ENCODE results near the gene GLYATL3. TPM values are rescaled to one million over a fixed set of nuclear protein-coding genes. Genes with fewer than 3 reads are reported as not detected.

Gene GLYATL3
- total and polyA plus RNA-seq, 2 of the 4 experiments (the other 2 are of a cell fraction), result not detected

DNA sequence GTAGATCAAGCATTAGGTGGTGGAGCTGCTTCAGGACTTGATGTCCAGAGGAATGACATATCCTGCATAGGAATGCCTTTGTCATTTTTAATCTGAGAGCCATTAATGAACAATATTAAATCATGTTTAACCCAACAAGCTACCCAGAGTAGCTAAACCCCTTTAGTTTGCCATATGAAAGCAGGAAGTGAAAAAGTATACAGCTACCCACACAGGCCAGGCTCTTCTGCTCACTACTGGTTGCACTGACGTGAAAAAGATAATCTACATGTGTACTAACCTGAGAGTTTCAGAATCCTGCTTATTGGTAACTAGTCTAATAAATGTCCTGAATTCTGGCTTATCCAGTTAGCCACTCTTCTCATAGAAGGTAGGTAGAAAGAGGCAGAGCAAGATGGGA lies 19.9 kb downstream of the GLYATL3 start:
- CTCF ChIA-PET, result interaction anchor here (1.5 kb wide), 1 partner anchor 12 kb away, joined by 10 read pairs; no protein-coding TSS in a partner anchor
- POLR2A ChIA-PET (ENCODE audit: unreplicated experiment), result no interaction called here
- no peak overlapping the region for H4K8ac ChIP-seq (ENCODE audit: low read depth in 2 of 2, low read length in 2 of 2)

More for the DNA sequence above, 19.9 kb downstream of the GLYATL3 start:
- no peaks in the 10 kb centered on the region for H3K36me3 ChIP-seq (ENCODE audit: control insufficient read depth, insufficient read depth, low read length)
- no peak overlapping the region for H3K56ac ChIP-seq (ENCODE audit: extremely low read depth, insufficient read depth, low read length)
- no peaks in the 10 kb centered on the region for H3K27me3 ChIP-seq (ENCODE audit: control insufficient read depth, insufficient read depth, low read length)
- H4K5ac ChIP-seq (ENCODE audit: low read depth, low read length), result no peak overlapping the region
- no peak overlapping the region for H2BK20ac ChIP-seq (ENCODE audit: low read depth, low read length)
- H2BK120ac ChIP-seq (ENCODE audit: low read depth, low read length), result no peak overlapping the region
- H3K4me1 ChIP-seq (ENCODE audit: control insufficient read depth, insufficient read depth, low read length), result no peaks in the 10 kb centered on the region
- ATAC-seq (ENCODE audit: low read depth) (no peak), DNase-seq (no peak)
- no peak overlapping the region for H2AK9ac ChIP-seq (replicated peaks; ENCODE audit: low read depth, low read length, poor library complexity)
- H3K23ac ChIP-seq (ENCODE audit: low read depth, low read length), result no peak overlapping the region
- BruUV-seq (replicated peaks), result no TSS peak
- H3K14ac ChIP-seq (replicated peaks; ENCODE audit: low read depth, low read length), result no peak overlapping the region
- no peak overlapping the region for H3K27ac ChIP-seq (ENCODE audit: insufficient read depth, low read length)
- intact Hi-C loops (cut with micrococcal nuclease), result no loop called here
- H3K9me1 ChIP-seq (ENCODE audit: insufficient read depth, low read length), result no peaks in the 10 kb centered on the region
- no peak overlapping the region for H2BK15ac ChIP-seq (ENCODE audit: low read depth, low read length)
- no peak overlapping the region for H3K4me3 ChIP-seq (ENCODE audit: insufficient read depth, low read depth, low read length)
- H3K9me3 ChIP-seq (ENCODE audit: control insufficient read depth, insufficient read depth, low read length), result no peaks in the 10 kb centered on the region
- no peak overlapping the region for H3K18ac ChIP-seq (ENCODE audit: low read depth, low read length)
- no peak overlapping the region for H3K9ac ChIP-seq (ENCODE audit: low read depth, low read length)
- in situ Hi-C loops (cut with MboI; ENCODE audit: low sequenced_read_pairs), result loop anchor here (10.0 kb wide), 1 partner anchor 85 kb away; no protein-coding TSS in a partner anchor
- no peak overlapping the region for H3K4ac ChIP-seq (ENCODE audit: low read depth, low read length)
- H2BK5ac ChIP-seq (ENCODE audit: low read depth, low read length, poor library complexity, severe bottlenecking), result no peak overlapping the region
- no peak overlapping the region for H2AFZ ChIP-seq (replicated peaks; ENCODE audit: low read length, poor library complexity)
- H3K79me1 ChIP-seq (ENCODE audit: low read depth in 1 of 2, low read length in 2 of 2), result no peaks in the 10 kb centered on the region
- no peak overlapping the region for H3K4me2 ChIP-seq (ENCODE audit: low read depth, low read length)
- H4K91ac ChIP-seq (ENCODE audit: insufficient read depth, low read depth, low read length), result no peak overlapping the region
- H4K20me1 ChIP-seq (ENCODE audit: insufficient read depth, low read length), result no peaks in the 10 kb centered on the region
- WGBS, 2 experiments (ENCODE audit: extremely low coverage in 2 of 2, insufficient read length in 1 of 2), result no CpG with 5 or more reads among the region's 1 CpG
- TF ChIP-seq RFX5 (IDR thresholded peaks at IDR 0.05; ENCODE audit: low read depth, low read length) (no peak), MAZ (IDR thresholded peaks at IDR 0.05; ENCODE audit: borderline replicate concordance, low read depth, low read length) (no peak), RAD21 (IDR thresholded peaks at IDR 0.05; ENCODE audit: low read length) (no peak), CEBPB (IDR thresholded peaks at IDR 0.05; ENCODE audit: low read depth, low read length) (no peak), CHD1 (IDR thresholded peaks at IDR 0.05; ENCODE audit: low read depth, low read length) (no peak), FOS (IDR thresholded peaks at IDR 0.05; ENCODE audit: low read depth, low read length) (no peak), MXI1 (IDR thresholded peaks at IDR 0.05; ENCODE audit: borderline replicate concordance, low read depth, low read length) (no peak), NFE2L2 (IDR thresholded peaks at IDR 0.05; ENCODE audit: low read depth, low read length) (no peak), BHLHE40 (IDR thresholded peaks at IDR 0.05; ENCODE audit: low read depth, low read length) (no peak), POLR2A (IDR thresholded peaks at IDR 0.05; ENCODE audit: low read depth, low read length) (no peak), MAFK (IDR thresholded peaks at IDR 0.05; ENCODE audit: low read depth, low read length) (no peak), RCOR1 (IDR thresholded peaks at IDR 0.05; ENCODE audit: insufficient replicate concordance, low read length) (no peak), SMC3 (IDR thresholded peaks at IDR 0.05; ENCODE audit: low read depth, low read length) (no peak)
- TF ChIP-seq, protein P1, sequence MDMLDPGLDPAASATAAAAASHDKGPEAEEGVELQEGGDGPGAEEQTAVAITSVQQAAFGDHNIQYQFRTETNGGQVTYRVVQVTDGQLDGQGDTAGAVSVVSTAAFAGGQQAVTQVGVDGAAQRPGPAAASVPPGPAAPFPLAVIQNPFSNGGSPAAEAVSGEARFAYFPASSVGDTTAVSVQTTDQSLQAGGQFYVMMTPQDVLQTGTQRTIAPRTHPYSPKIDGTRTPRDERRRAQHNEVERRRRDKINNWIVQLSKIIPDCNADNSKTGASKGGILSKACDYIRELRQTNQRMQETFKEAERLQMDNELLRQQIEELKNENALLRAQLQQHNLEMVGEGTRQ (IDR thresholded peaks at IDR 0.05; ENCODE audit: low read depth, low read length), result no peak
- TF ChIP-seq, protein P2, sequence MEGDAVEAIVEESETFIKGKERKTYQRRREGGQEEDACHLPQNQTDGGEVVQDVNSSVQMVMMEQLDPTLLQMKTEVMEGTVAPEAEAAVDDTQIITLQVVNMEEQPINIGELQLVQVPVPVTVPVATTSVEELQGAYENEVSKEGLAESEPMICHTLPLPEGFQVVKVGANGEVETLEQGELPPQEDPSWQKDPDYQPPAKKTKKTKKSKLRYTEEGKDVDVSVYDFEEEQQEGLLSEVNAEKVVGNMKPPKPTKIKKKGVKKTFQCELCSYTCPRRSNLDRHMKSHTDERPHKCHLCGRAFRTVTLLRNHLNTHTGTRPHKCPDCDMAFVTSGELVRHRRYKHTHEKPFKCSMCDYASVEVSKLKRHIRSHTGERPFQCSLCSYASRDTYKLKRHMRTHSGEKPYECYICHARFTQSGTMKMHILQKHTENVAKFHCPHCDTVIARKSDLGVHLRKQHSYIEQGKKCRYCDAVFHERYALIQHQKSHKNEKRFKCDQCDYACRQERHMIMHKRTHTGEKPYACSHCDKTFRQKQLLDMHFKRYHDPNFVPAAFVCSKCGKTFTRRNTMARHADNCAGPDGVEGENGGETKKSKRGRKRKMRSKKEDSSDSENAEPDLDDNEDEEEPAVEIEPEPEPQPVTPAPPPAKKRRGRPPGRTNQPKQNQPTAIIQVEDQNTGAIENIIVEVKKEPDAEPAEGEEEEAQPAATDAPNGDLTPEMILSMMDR (conservative IDR thresholded peaks at IDR 0.05; ENCODE audit: low read depth, low read length), result no peak
- TF ChIP-seq, protein P3, sequence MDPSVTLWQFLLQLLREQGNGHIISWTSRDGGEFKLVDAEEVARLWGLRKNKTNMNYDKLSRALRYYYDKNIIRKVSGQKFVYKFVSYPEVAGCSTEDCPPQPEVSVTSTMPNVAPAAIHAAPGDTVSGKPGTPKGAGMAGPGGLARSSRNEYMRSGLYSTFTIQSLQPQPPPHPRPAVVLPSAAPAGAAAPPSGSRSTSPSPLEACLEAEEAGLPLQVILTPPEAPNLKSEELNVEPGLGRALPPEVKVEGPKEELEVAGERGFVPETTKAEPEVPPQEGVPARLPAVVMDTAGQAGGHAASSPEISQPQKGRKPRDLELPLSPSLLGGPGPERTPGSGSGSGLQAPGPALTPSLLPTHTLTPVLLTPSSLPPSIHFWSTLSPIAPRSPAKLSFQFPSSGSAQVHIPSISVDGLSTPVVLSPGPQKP (IDR thresholded peaks at IDR 0.05; ENCODE audit: borderline replicate concordance, low read depth, low read length), result no peak
- dilution Hi-C loops (cut with HindIII; ENCODE audit: low sequenced_read_pairs, unreplicated experiment), result no loop called here
- H2AK5ac ChIP-seq (ENCODE audit: low read depth, low read length), result no peak overlapping the region

Measured in IMR-90 (cell line).